SK-N-SH (cell line): ENCODE data around the gene CD93.

Source experiments
- ELF1 ChIP-seq: IDR thresholded peaks from 2 replicates; pipeline ENCODE4 v1.4.0; 2012
- EP300 ChIP-seq, 2 experiments: IDR thresholded peaks; 2 replicates each; pipeline versions ENCODE4 v1.4.0 to v1.6.1; 2012; ENCODE audit warnings: borderline replicate concordance in 1 of 2, low read depth in 1 of 2, low read length in 1 of 2
- EZH2phosphoT487 ChIP-seq: fragments of 200-600 bp; sonication (generic); IDR thresholded peaks from 2 replicates; pipeline ENCODE4 v1.6.1; 2017; ENCODE audit warnings: low read depth, mixed run types, mild to moderate bottlenecking, antibody characterized with exemption, moderate library complexity, borderline replicate concordance
- FOXM1 ChIP-seq: IDR thresholded peaks from 2 replicates; pipeline ENCODE4 v1.4.0; 2012; ENCODE audit warnings: low read depth, mild to moderate bottlenecking
- POLR2AphosphoS5 ChIP-seq: IDR thresholded peaks from 2 replicates; pipeline ENCODE4 v1.6.1; 2012; ENCODE audit warnings: low read depth, low read length
- RAD21 ChIP-seq: IDR thresholded peaks from 2 replicates; pipeline ENCODE4 v1.6.1; 2012; ENCODE audit warnings: mild to moderate bottlenecking, low read length
- RCOR1 ChIP-seq: fragments of 150-350 bp; IDR thresholded peaks from 2 replicates; pipeline ENCODE4 v1.6.1; 2017; ENCODE audit warnings: antibody characterized with exemption, low read length
- SMC3 ChIP-seq: IDR thresholded peaks from 2 replicates; pipeline ENCODE4 v1.6.1; 2012; ENCODE audit warnings: low read depth, low read length, improper control_type of control experiment
- TAF1 ChIP-seq: IDR thresholded peaks from 2 replicates; pipeline ENCODE4 v1.6.1; 2012; ENCODE audit warnings: low read depth, mild to moderate bottlenecking, low read length, moderate library complexity, borderline replicate concordance
- TCF12 ChIP-seq: IDR thresholded peaks from 2 replicates; pipeline ENCODE4 v1.4.0; 2012
- TF ChIP-seq, protein P1 (sequence below): fragments of 200-600 bp; sonication (generic); IDR thresholded peaks from 2 replicates; pipeline ENCODE4 v1.6.1; 2017; ENCODE audit warnings: antibody characterized with exemption, mild to moderate bottlenecking, moderate library complexity
- TF ChIP-seq, protein P2 (sequence below): IDR thresholded peaks from 2 replicates; pipeline ENCODE4 v1.4.0; 2012; ENCODE audit warnings: low read depth, borderline replicate concordance
- TF ChIP-seq, protein P3 (sequence below): IDR thresholded peaks from 2 replicates; pipeline ENCODE4 v1.6.1; 2012; ENCODE audit warnings: mild to moderate bottlenecking, low read depth, low read length, moderate library complexity

DNA sequence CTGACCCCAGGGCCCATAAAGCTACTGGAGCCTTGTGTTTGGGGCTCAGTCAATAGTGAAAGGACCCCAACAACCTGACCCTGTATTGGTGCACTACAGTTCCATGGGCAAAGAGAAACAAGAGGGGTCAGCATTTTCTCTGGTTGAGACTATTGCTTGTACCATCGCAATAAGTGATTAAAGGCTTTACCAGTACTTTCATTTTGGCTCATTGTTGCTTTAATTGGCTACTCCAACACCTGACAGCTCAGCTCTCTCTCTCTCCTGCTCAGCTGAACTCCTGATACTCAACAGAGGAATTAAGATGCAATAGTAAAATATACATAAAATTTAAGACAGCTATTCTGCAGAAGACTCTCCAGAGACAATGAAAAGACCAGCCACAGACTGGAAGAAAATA lies 17.8 kb downstream of the CD93 start:
- TF ChIP-seq ELF1 (no peak), RAD21 (no peak), EP300 (IDR thresholded peaks at IDR 0.05; ENCODE audit: borderline replicate concordance in 1 of 2, low read depth in 1 of 2, low read length in 1 of 2) (no peak), RCOR1 (no peak), SMC3 (no peak), TAF1 (no peak), TCF12 (no peak), FOXM1 (no peak), POLR2AphosphoS5 (no peak), EZH2phosphoT487 (no peak)
- TF ChIP-seq, protein P1, sequence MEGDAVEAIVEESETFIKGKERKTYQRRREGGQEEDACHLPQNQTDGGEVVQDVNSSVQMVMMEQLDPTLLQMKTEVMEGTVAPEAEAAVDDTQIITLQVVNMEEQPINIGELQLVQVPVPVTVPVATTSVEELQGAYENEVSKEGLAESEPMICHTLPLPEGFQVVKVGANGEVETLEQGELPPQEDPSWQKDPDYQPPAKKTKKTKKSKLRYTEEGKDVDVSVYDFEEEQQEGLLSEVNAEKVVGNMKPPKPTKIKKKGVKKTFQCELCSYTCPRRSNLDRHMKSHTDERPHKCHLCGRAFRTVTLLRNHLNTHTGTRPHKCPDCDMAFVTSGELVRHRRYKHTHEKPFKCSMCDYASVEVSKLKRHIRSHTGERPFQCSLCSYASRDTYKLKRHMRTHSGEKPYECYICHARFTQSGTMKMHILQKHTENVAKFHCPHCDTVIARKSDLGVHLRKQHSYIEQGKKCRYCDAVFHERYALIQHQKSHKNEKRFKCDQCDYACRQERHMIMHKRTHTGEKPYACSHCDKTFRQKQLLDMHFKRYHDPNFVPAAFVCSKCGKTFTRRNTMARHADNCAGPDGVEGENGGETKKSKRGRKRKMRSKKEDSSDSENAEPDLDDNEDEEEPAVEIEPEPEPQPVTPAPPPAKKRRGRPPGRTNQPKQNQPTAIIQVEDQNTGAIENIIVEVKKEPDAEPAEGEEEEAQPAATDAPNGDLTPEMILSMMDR = no peak
- TF ChIP-seq, protein P2, sequence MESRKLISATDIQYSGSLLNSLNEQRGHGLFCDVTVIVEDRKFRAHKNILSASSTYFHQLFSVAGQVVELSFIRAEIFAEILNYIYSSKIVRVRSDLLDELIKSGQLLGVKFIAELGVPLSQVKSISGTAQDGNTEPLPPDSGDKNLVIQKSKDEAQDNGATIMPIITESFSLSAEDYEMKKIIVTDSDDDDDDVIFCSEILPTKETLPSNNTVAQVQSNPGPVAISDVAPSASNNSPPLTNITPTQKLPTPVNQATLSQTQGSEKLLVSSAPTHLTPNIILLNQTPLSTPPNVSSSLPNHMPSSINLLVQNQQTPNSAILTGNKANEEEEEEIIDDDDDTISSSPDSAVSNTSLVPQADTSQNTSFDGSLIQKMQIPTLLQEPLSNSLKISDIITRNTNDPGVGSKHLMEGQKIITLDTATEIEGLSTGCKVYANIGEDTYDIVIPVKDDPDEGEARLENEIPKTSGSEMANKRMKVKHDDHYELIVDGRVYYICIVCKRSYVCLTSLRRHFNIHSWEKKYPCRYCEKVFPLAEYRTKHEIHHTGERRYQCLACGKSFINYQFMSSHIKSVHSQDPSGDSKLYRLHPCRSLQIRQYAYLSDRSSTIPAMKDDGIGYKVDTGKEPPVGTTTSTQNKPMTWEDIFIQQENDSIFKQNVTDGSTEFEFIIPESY = no peak
- TF ChIP-seq, protein P3, sequence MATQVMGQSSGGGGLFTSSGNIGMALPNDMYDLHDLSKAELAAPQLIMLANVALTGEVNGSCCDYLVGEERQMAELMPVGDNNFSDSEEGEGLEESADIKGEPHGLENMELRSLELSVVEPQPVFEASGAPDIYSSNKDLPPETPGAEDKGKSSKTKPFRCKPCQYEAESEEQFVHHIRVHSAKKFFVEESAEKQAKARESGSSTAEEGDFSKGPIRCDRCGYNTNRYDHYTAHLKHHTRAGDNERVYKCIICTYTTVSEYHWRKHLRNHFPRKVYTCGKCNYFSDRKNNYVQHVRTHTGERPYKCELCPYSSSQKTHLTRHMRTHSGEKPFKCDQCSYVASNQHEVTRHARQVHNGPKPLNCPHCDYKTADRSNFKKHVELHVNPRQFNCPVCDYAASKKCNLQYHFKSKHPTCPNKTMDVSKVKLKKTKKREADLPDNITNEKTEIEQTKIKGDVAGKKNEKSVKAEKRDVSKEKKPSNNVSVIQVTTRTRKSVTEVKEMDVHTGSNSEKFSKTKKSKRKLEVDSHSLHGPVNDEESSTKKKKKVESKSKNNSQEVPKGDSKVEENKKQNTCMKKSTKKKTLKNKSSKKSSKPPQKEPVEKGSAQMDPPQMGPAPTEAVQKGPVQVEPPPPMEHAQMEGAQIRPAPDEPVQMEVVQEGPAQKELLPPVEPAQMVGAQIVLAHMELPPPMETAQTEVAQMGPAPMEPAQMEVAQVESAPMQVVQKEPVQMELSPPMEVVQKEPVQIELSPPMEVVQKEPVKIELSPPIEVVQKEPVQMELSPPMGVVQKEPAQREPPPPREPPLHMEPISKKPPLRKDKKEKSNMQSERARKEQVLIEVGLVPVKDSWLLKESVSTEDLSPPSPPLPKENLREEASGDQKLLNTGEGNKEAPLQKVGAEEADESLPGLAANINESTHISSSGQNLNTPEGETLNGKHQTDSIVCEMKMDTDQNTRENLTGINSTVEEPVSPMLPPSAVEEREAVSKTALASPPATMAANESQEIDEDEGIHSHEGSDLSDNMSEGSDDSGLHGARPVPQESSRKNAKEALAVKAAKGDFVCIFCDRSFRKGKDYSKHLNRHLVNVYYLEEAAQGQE = no peak
